GM18868 (cell line): ENCODE results near the gene CCBE1.
A peak's percentile ranks its signal among the peaks of the same experiment; 100 is the strongest.
"Not testable (repeated sequence)": the region's sequence is repeated elsewhere in the genome, so short reads cannot be mapped to it uniquely, and the experiment has no call there.

Experiments used
- ATAC-seq: cut with Tn5 transposase; IDR thresholded peaks from one replicate; pipeline ENCODE4 v1.9.1; 2021; ENCODE audit warnings: mild to moderate bottlenecking, moderate library complexity; ENCODE audit not compliant: unreplicated experiment

The CCBE1 gene

DNA sequence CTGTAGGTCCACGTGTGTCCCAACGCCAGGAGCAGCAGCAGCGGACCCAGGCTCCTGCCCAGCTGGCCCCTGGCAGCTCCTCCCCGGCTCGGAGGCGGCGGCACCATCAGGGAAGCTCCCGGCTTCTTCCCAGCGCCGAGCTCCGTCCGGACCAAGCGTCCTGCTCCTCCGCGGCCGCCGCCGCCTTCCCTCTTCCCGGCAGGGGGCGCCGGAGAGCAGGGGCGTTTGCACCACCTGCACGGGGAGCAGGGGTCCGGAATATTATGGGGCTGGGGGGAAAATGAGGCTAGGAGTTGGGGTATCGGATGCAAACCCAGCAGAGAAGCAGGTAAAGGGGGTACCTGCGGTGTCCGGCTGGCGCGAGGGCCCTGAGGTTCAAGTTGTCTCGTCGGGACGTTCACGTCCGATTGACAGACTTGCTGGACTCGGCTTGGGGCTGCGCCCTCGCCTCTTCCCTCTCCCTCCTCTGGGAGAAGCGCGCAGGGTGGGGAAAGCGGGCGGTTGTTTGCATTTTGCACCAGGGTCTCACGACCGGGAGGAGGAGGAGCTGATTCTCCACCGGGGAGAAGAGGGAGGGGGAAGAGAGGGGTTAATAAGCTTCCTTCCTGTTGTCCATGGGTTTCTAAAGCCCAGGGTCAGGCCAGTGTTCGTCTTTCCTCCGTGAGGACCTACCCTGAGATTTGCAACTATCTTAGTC lies at the start of gene CCBE1:
CCBE1 (minus strand) TSS at position 188 of the 697 bp plus-strand sequence.
- ATAC-seq: peak; percentile 72

DNA sequence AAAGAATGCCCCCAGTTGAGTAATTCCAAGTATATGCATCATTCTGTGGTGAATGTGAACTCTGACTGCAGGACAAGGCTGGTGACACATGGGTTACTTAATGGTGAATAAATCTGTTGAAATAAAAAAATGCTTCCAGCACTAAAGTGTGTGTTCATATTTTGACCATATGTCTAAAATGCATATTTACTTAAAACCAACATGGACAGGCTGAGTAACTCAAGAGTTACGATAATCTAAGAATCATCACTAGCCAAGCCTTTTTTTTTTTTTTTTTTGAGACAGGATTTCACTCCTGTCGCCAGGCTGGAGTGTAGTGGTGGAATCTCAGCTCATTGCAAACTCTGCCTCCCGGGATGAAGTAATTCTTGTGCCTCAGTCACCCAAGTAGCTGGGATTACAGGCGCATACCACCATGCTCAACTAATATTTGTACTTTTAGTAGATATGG lies 47.1 kb upstream of the CCBE1 start:
- ATAC-seq: no peak

DNA sequence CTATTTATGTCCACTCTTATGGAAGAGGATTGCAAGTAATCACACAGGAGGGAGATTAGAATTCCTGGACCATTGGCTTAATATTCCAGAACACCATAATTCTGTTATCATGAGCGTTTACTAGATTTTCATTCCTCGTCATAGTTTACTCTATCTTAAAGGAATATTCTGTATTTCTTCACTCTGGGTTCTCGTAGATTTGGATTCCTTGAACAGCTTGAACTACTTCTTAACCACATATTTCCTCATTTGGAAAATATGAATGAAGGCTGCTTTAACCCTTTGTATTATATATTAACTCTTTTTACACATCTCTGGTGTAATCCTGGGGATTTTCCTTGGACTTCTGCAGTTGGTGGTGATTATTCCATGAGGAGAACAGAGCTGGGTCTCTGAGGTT lies 46.3 kb upstream of the CCBE1 start:
- ATAC-seq: no peak

DNA sequence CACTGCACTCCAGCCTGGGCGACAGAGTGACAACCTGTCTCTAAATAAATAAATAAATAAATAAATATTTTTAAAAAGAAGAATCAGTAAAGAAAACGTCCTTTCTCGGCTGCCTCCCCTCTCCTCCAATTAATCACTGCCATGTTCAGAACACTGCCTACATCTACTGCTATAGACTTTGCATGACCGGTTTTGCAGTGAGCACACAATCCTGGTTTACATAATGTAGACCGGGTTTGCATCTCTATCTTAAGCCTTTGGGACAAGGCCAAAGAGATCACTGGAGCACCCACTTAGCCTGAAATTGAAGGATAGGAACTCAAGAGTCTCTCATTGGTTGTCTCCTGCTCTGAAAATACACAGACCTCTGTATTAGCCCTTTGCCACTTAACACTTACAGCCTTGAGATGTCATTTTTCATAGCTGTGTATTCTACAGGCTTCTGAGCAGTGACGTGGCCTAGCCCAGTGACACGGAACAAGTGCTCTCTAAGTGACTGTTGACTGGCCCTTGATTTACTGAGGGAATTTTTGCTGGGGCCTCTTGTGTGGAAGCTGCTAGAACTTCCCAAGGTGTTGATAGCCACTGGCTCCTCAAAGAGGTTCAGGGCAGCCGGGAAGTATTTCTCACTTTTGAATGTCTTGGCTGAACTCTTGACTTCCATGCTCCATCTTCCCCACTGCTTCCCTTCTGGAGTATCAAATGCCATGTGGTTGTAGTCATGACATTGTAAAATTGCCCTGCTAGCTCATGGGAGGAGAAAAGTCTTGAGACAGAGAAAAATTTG lies 45.3 kb upstream of the CCBE1 start:
- ATAC-seq: no peak

DNA sequence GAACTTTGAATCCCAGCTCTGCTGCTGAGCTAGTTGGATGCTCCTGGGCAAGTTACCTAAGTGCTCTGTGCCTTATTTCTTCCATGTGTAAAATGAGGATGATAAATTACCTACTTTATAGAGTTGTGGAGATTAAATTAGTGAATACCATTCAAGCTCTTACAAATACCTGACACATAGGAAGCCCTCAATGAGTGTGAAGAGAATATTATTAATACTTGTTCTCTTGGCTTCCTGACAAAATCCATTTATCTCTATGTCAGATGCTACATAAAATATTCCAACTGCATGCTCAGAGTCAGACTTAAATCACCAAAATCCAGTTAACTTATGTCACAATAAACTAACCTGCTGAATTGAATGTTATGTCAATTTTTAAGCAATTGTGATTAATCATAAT lies 42.9 kb upstream of the CCBE1 start:
- no peak for ATAC-seq

DNA sequence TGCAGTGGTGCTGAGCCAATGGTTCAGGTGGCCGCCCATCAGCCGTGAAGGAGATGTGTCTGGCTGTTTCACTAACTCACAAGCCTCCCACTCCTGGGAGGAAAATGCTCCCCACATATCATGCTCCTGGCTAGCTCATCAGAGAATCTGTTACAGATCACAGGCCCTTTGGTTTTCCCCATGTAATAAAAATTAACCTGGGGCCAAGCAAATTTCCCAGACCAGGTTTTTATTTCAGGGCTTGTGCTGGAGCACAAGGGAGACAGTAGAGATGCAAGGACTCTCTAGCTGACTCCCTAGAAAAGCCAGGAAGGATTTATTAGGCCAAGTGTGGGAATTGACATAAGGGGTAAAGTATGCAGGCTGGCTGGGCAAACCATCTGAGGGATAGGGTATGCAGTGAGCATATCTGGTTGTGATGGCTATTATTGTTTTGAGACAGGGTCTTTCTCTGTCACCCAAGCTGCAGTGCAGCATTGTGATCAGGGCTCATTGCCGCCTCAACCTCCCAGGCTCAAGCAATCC lies 40.6 kb upstream of the CCBE1 start:
- ATAC-seq: no peak

DNA sequence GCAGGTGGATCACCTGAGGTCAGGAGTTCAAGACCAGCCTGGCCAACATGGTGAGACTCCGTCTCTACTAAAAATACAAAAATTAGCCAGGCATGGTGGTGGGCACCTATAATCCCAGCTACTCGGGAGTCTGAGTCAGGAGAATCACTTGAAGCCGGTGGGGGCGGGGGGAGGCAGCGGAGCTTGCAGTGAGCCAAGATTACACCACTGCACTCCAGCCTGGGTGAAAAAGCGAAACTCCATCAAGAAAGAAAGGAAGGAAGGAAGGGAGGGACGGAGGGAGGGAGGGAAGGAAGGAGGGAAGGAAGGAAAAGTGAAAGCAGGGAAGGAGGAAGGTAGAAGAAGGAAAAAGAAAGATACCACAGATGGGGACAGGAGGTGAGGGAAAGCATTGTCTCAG lies 40.1 kb upstream of the CCBE1 start:
- ATAC-seq: not testable (repeated sequence)

DNA sequence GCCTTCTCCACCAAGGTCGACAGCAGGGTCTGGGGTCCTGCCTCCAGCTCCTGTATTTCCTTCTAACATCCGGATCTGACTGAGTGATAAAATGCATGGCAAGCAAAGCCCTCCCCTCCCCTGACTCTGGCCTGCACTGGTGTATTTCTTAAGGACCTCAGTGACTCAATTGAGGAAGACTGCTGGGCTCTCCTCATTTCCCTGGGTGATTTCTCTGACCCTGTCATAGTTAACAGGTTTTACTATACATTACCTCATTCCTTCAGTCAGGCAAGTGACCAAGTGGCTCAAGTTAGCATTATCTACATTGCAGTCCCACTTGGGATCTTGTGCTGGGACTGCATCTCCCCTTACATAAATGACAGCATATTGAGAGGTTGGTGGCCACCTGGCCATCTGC lies 38.8 kb upstream of the CCBE1 start:
- ATAC-seq: no peak

DNA sequence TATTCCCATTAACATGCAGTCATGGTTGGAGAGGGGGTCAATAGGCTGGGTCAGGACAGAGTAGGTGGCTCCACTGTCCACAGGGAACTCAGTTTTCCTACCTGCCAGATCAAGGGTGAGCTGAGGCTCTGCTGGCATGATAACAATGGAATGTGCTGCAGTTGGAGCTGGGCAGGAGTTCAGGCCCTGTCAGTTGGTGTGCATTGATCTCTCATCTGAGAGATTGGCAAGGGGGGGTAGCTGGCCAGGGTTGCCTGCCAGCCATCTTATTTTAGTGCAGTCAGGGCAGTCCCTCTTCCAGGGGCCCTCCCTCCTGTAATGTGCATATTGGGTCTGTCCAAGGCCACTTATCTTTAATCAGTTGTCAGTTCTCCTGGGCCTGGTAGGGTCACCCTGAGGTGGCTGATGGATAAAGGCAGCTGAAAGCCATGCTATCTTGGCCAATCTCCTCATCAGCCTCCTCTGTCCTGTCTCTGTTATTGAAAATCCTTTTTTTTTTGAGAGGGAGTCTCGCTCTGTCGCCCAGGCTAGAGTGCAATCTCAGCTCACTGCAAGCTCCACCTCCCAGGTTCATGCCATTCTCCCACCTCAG lies 38.1 kb upstream of the CCBE1 start:
- ATAC-seq: no peak

DNA sequence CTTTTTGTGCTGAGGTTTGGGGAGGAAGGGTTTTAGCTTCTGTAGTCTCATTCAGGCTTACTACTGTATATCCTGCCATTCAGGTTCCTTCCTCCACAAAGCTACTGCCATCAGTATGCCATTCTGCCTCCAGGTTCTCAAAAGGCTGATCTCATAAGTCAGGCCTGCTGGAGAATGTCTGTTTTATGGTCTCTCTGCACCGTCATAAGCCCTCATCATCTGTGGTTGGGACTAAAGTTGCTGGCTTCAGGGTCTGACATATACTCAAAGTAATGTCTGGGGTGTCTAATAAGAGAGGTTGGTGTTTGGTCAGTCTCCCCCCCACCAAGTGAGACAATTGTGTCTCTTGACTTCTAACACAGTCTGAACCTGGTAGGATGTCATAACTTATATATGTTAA lies 36.2 kb upstream of the CCBE1 start:
- no peak for ATAC-seq

DNA sequence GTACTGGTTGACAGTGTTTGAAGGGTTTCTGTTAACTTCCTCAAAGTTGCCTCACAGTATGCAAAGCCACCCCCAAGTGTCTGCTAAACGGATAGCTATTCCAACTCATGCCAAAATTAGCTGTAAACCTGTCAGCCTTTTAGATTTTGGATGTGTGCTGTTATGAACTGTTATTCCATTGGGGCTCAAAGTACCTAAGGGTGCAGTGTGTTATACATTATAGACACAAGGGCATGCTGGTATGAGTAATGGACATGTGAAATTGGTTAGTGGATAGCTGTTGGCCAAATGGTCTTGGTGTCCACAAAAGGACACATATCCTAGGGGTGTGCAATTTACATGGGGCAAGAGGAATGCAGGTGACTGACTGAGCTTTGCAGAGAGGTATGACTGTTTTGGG lies 33.7 kb upstream of the CCBE1 start:
- no peak for ATAC-seq

DNA sequence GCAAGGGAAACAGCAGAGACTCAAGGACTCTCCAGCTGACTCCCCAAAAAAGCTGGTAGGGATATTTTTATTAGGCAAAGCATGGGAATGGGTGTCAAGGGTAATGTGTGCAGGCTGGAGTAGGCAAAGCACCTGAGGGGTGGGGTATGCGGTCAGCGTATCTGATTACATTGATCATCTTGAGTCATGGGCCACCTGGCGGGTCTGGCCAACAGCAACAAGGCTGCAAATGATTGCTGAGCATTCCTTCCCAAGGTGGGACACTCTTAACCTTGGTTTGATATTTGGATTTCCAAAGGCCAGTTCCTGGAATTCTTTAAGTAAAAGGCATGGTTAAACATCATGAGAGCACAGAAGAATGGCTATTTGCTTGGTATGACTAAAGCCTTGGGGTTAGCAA lies 32.6 kb upstream of the CCBE1 start:
- no peak for ATAC-seq

DNA sequence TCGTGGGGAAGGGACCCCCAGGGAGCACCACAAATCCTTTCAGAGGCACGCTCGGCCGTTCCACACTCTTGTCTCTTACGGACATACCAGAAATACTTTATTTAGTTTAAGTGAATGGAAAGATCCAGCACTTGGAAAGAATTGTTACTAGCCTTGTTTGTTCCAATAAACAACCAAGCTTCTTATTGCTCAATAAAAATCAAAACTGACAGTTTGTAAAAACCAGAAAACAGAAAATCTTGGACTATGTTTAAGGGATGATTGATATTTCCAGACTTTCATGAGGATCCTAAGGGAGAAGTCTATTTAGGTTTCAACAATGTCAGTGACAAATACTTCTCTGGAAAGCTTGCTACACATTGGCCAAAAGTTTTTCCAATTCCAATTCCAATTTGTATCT lies 31.6 kb upstream of the CCBE1 start:
- no peak for ATAC-seq

DNA sequence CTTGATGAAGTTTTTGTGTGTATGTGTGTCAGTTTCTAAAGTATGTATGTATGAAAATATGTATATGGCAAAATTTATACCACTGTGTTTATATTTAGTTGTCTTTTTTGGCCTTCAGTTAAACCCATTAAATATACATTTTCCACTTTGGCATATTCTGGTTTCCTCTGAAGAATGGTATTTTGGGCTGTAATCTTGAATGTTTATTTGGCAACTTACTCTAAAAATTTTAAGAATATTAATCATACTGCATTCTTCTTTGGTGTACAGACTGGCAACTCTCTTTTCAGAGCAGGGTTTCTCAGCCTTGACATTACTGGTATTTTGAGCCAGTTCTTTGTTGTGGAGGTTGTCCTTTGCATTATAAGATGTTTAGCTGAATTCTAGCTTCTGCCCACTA lies 27.9 kb upstream of the CCBE1 start:
- ATAC-seq: no peak

DNA sequence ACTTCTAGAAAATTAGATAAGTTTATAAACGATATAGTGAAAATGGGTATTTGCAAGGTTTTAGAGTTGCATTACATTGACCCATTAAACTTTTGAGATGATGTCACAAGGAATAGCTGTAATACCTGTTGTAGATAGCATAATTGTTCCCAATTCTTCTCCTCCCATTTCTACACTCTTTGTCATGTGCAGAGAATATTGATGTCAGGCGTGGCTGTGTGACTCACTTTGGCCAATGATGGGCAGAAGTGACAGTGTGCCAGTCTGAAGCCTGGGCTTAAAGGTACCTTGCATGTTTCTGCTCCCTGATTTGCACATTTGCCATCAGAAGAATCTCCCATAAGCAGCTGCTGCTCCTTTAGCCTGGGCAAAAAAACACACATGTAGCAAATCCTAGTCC lies 26.9 kb upstream of the CCBE1 start:
- ATAC-seq: no peak

DNA sequence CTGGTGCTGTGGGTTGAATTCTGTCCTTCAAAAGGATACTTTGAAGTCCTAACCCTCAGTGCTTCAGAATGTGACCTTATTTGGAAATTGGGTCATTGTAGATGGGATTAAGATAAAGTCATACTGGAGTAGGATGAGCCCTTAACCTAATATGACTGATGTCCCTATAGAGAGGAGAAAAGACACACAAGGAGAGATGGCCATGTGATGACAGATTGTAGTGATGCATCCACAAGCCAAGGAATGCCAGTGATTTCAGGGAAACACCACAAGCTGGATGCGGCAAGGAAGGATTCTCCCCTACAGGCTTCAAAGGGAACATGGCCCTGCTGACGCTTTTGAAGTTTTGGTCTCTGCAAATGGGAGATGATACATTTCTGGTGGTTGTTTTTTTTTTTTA lies 24.7 kb upstream of the CCBE1 start:
- ATAC-seq: no peak

DNA sequence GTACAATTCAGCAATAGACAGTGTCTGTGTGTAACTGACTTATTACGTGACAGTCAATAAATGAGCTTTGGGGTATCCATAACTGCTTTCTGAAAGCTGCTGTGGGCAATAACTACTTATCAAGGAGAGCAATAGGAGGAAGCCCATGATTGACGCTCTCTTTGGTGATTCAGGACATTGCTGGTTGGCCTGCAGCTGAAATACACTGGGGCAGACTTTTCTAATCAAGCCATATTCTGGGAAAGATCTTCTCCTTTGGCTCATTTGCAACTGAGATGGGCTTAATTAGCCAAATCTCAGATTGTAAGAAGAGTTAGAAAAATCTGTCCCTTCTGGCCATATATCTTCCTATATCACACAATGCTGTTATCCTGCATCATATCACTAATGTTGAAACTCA lies 24.0 kb upstream of the CCBE1 start:
- ATAC-seq: no peak

DNA sequence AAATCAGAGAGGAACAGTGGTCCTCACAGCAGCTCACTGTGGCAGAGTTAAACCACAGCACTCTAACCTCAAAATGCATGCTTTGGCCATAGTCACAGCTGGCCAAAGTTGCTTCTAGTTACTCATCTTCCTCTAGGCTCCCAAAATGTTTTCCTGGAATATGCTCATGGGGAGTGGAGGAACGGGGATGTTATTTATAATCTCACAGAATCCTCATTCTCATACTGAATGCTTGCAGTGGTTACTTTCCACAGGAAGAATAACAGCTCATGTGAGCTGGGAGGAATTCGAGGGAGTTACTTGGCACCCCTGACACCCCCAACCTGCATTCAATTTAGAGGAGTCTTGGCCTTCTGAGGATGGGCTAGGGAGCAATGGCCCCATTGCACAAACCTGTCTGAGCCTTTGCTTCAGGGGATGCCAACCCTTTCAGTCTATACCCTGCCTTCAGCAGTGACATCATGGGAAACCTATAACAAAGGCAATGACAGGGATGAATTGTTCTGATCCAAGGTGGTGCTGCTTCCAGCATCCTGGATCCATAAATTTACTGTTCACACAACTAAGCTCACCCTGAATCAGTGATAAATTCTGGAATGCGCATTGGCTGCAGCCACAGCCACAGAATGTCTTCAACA lies 22.4 kb upstream of the CCBE1 start:
- no peak for ATAC-seq

DNA sequence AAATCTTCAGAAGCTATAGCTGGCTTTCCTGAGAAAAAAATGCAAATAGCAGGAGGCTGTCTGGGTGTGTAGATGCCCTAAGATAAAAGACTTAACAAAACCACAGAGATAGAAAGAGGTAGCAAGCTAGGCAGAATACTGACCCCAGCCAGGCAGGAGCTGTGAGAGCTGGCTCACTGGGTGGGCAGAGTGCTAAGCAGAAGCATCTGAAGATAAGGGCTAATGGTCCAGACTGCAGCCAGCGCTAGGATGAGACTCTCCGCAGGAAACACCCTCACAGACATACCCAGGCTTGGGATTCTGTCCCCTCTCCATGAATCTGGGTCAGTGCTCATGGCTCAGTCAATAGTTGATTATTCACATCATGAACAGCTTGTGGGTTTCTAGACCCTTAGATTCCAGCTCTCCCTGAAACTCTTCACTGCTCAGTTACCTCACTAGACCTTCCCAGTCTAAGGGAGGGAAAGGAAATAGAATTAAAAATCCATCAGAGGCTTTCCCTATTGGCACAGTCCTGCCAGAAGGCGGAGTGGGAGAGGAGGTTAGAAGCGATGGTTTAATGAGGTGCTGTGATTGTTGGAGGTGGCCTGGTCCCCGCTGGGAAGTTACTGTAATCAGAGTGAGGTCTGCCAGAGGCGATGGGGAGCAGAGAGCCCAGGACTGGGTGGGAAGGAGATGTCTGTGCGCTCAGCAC lies 21.4 kb upstream of the CCBE1 start:
- ATAC-seq: no peak

DNA sequence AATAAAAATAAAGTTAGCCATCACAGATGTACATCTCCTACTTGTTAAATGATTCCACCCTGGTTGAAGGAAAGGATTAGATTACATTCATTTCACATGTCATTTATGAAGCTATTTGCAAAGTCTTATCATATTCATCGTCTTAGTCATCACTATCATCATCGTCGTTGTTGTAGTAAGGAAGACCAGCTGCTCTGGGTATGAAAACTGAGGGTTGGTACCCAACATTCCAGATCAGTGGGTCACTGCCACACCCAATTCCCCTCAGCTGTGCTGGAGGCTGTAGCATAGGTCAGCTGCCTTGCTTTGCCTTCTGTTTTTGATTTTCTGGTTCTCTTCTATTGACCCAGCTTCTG lies 20.9 kb upstream of the CCBE1 start:
- no peak for ATAC-seq

DNA sequence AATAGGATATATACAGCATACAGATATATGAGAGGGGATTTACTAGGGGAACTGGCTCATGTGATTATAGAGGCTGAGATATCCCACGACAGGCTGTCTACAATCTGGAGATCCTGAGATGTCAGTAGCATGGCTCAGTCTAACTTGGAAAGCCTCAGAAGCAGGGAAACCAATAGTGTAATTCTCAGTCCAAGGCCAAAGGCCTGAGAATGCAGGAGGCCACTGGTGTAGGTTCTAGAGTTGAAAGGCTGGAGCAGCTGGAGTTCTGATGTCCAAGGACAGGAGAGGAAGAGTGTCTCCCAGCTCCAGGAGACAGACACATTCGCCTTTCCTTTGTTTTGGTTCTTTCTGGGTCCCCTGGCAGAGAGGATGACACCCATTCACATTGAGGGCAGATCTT lies 20.1 kb upstream of the CCBE1 start:
- ATAC-seq: no peak
